ENCODE results near the gene TMX1. TPM values are rescaled to one million over a fixed set of nuclear protein-coding genes. Genes with fewer than 3 reads are reported as not detected.

The TMX1 gene
- total RNA-seq, 1 donor from 2014 or later = 31.4 TPM

DNA sequence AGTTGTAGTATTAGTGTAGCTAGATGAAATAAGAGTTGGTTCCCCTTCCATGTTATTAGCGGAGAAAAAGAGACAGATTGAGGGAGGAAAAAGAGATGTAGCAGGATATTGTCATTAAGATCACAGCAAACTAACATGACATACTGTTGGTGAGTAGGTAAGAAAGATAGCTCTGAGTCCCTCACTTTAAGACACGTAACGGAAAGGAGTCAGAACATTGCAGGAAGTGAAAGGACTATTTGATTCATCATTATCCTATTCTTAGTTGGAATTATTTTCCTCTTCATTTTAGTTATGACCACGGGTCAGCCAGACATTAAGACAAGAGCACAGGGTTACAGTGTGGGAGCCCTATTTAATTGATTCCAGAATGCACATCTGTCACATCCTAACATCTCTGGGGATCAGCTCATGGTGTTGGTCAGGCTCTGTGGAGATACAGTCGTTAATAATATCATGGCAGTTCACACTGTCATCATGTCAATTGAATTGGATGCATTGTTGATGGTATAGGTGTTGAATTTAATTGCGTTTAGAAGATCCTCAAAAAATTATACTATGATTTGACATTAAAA, 55.0 kb downstream of the TMX1 start:
- Mint-ChIP-seq H3K9me3 (no peaks in the 10 kb centered on the region), H3K27me3 (no peaks in the 10 kb centered on the region), H3K36me3 (no peaks in the 10 kb centered on the region), H3K4me3 (no peak overlapping the region), H3K27ac (no peak overlapping the region), H3K4me1 (ENCODE audit: unreplicated experiment) (peaks cover 18% of the 10 kb centered on the region)
- DNase-seq (ENCODE audit: extremely low spot score, unreplicated experiment) = no peak
- TF ChIP-seq, protein P1, sequence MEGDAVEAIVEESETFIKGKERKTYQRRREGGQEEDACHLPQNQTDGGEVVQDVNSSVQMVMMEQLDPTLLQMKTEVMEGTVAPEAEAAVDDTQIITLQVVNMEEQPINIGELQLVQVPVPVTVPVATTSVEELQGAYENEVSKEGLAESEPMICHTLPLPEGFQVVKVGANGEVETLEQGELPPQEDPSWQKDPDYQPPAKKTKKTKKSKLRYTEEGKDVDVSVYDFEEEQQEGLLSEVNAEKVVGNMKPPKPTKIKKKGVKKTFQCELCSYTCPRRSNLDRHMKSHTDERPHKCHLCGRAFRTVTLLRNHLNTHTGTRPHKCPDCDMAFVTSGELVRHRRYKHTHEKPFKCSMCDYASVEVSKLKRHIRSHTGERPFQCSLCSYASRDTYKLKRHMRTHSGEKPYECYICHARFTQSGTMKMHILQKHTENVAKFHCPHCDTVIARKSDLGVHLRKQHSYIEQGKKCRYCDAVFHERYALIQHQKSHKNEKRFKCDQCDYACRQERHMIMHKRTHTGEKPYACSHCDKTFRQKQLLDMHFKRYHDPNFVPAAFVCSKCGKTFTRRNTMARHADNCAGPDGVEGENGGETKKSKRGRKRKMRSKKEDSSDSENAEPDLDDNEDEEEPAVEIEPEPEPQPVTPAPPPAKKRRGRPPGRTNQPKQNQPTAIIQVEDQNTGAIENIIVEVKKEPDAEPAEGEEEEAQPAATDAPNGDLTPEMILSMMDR (conservative IDR thresholded peaks at IDR 0.05) = no peak

- H3K4me1 Mint-ChIP-seq (ENCODE audit: unreplicated experiment) = peaks cover 18% of the 10 kb centered on the region
- H3K4me3 Mint-ChIP-seq = no peak overlapping the region
- H3K27me3 Mint-ChIP-seq = no peaks in the 10 kb centered on the region
- no peak overlapping the region for H3K27ac Mint-ChIP-seq
- DNase-seq (ENCODE audit: extremely low spot score, unreplicated experiment) = no peak
- H3K9me3 Mint-ChIP-seq = no peaks in the 10 kb centered on the region
- TF ChIP-seq, protein P1 (conservative IDR thresholded peaks at IDR 0.05) = no peak
- H3K36me3 Mint-ChIP-seq = no peaks in the 10 kb centered on the region
These were observed 55.7 kb downstream of the TMX1 start for GRCh38 chr14:51295646-51296263.

DNA sequence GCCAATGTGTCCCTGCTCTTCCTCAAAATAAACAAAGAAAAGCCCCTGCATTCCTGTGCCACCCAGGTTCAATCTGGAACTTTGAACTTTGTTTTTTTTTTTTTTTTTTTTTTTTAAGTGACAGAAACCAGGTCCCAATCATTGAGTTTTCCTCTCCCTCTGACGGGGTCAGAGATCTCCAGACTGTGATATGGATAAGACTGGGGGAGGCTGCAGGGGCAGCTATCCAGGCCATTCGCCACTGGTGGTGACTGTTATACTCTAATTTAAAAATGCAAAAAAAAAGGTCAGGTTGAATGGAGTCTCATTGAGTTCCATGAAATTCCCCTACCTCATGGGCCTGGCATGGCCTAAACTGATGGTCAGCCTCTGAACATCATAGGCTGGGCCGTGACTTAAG, 57.0 kb downstream of the TMX1 start:
- no peaks in the 10 kb centered on the region for H3K36me3 Mint-ChIP-seq
- H3K4me3 Mint-ChIP-seq = no peak overlapping the region
- DNase-seq (ENCODE audit: extremely low spot score, unreplicated experiment) = no peak
- H3K9me3 Mint-ChIP-seq = no peaks in the 10 kb centered on the region
- H3K4me1 Mint-ChIP-seq (ENCODE audit: unreplicated experiment) = peaks cover 24% of the 10 kb centered on the region
- H3K27me3 Mint-ChIP-seq = no peaks in the 10 kb centered on the region
- TF ChIP-seq, protein P1 (conservative IDR thresholded peaks at IDR 0.05) = no peak
- no peak overlapping the region for H3K27ac Mint-ChIP-seq

- Mint-ChIP-seq H3K4me3 (no peak overlapping the region), H3K36me3 (no peaks in the 10 kb centered on the region), H3K4me1 (ENCODE audit: unreplicated experiment) (peaks cover 25% of the 10 kb centered on the region), H3K27ac (no peak overlapping the region), H3K27me3 (no peaks in the 10 kb centered on the region), H3K9me3 (no peaks in the 10 kb centered on the region)
- DNase-seq (ENCODE audit: extremely low spot score, unreplicated experiment) = no peak
- TF ChIP-seq, protein P1 (conservative IDR thresholded peaks at IDR 0.05) = no peak
These were observed 58.8 kb downstream of the TMX1 start for GRCh38 chr14:51298895-51299294.

GRCh38 chr14:51302295-51303030, 62.4 kb downstream of the TMX1 start:
- TF ChIP-seq, protein P1 (conservative IDR thresholded peaks at IDR 0.05) = no peak
- H3K36me3 Mint-ChIP-seq = no peaks in the 10 kb centered on the region
- no peak for DNase-seq (ENCODE audit: extremely low spot score, unreplicated experiment)
- no peaks in the 10 kb centered on the region for H3K9me3 Mint-ChIP-seq
- peaks cover 16% of the 10 kb centered on the region for H3K4me1 Mint-ChIP-seq (ENCODE audit: unreplicated experiment)
- H3K27me3 Mint-ChIP-seq = no peaks in the 10 kb centered on the region
- no peak overlapping the region for H3K4me3 Mint-ChIP-seq
- H3K27ac Mint-ChIP-seq = no peak overlapping the region
